Measurements from ENCODE around the gene KMT5B. TPM values are rescaled to one million over a fixed set of nuclear protein-coding genes. Genes with fewer than 3 reads are reported as not detected.

The KMT5B gene
- polyA plus RNA-seq, 2 of the 4 experiments (the other 2 are of a cell fraction), result 15.2 to 27.1 TPM

- Histone ChIP-seq H3K9me3 (peaks cover 3% of the 10 kb centered on the region; the same call in 1 of the 3 replicates), H3K4me3 (no peak overlapping the region), H3K27ac (no peak overlapping the region), H3K4me2 (no peak overlapping the region), H3K4me1 (no peaks in the 10 kb centered on the region)
- no peak for FAIRE-seq
- ATAC-seq, result no peak
- CTCF ChIA-PET, result interaction anchor here (1.5 to 3.1 kb wide), 3 partner anchors 10 to 227 kb away, joined by 3 to 18 read pairs (median 5); no protein-coding TSS in a partner anchor
- TF ChIP-seq KDM1A (IDR thresholded peaks at IDR 0.05; ENCODE audit: low read depth) (no peak), FOXS1 (CRISPR knock-in tag; IDR thresholded peaks at IDR 0.05) (no peak), EP300 (IDR thresholded peaks at IDR 0.05) (no peak), RNF2 (IDR thresholded peaks at IDR 0.05; ENCODE audit: borderline replicate concordance, low read depth) (no peak), NPAS2 (CRISPR knock-in tag; IDR thresholded peaks at IDR 0.05; ENCODE audit: borderline replicate concordance) (no peak), CTCF (IDR thresholded peaks at IDR 0.05) (no peak), HOXB5 (CRISPR knock-in tag; IDR thresholded peaks at IDR 0.05) (no peak), POLR2A (IDR thresholded peaks at IDR 0.05; ENCODE audit: low read length) (no peak), POLR2AphosphoS2 (conservative IDR thresholded peaks at IDR 0.05; ENCODE audit: low read length) (no peak), SREBF2 (IDR thresholded peaks at IDR 0.05) (no peak), NR3C1 (IDR thresholded peaks at IDR 0.05) (no peak), REST (IDR thresholded peaks at IDR 0.05) (no peak)
- WGBS (ENCODE audit: missing lambda C conversion rate), result 67% methylated on average over 5 of the region's 5 CpGs
- POLR2A ChIA-PET, result no interaction called here
- DNase-seq (ENCODE audit: low read depth in 1 of 2, low spot score in 1 of 2), result no peak
Observed at GRCh38 chr11:68221406-68221805, 8.3 kb upstream of the KMT5B start.

- no peak for FAIRE-seq
- no peak for TF ChIP-seq NR3C1 (IDR thresholded peaks at IDR 0.05)
- no peak for TF ChIP-seq ZSCAN20 (CRISPR knock-in tag; IDR thresholded peaks at IDR 0.05)
- peak; percentile 47 for TF ChIP-seq MAFK (IDR thresholded peaks at IDR 0.05; ENCODE audit: partially characterized antibody)
- CTCF ChIA-PET, result interaction anchor here (1.0 to 3.9 kb wide), 5 partner anchors 10 to 82 kb away, joined by 3 to 20 read pairs (median 5); no protein-coding TSS in a partner anchor
- H3K9me3 ChIP-seq, result no peaks in the 10 kb centered on the region
- no peak overlapping the region for H3K4me3 ChIP-seq
- peaks cover 12% of the 10 kb centered on the region for H3K4me1 ChIP-seq
- peak overlapping the region in 1 of 2 experiments; percentile 34; a peak in 1 of 6 replicates for H3K27ac ChIP-seq
- ATAC-seq, result peak; percentile 8 to 34; a peak in 3 of 6 replicates
- POLR2A ChIA-PET, result no interaction called here
- no peak overlapping the region for H3K4me2 ChIP-seq
- DNase-seq (ENCODE audit: low read depth in 1 of 2, low spot score in 1 of 2), result no peak
- WGBS (ENCODE audit: missing lambda C conversion rate), result 86% methylated on average over 17 of the region's 22 CpGs
Observed at GRCh38 chr11:68216171-68216938, 3.3 kb upstream of the KMT5B start.

- CTCF ChIA-PET, result interaction anchor here (1.0 to 3.9 kb wide), 7 partner anchors 9 to 207 kb away, joined by 3 to 20 read pairs (median 3); no protein-coding TSS in a partner anchor
- DNase-seq (ENCODE audit: low read depth in 1 of 2, low spot score in 1 of 2) (no peak), FAIRE-seq (no peak), ATAC-seq (no peak; a peak in 1 of 6 replicates)
- POLR2A ChIA-PET, result interaction anchor here (0.5 to 1.0 kb wide), 2 partner anchors 18 to 56 kb away, joined by 3 to 4 read pairs; partner anchors contain the start of gene C11orf24
- Histone ChIP-seq H3K4me2 (no peak overlapping the region), H3K4me1 (peaks cover 12% of the 10 kb centered on the region), H3K9me3 (no peaks in the 10 kb centered on the region), H3K4me3 (no peak overlapping the region), H3K27ac (peak overlapping the region in 1 of 2 experiments; percentile 34; a peak in 1 of 6 replicates)
- WGBS (ENCODE audit: missing lambda C conversion rate), result 87% methylated on average over 5 of the region's 6 CpGs
- TF ChIP-seq KDM5A (IDR thresholded peaks at IDR 0.05), result no peak
- TF ChIP-seq RFX5 (IDR thresholded peaks at IDR 0.05), result no peak
- no peak for TF ChIP-seq PBX3 (IDR thresholded peaks at IDR 0.05)
- no peak for TF ChIP-seq RCOR1 (IDR thresholded peaks at IDR 0.05; ENCODE audit: low read depth, low read length)
- TF ChIP-seq HDAC2 (IDR thresholded peaks at IDR 0.05), result no peak
- no peak for TF ChIP-seq NR3C1 (IDR thresholded peaks at IDR 0.05)
- TF ChIP-seq FOXS1 (CRISPR knock-in tag; IDR thresholded peaks at IDR 0.05), result no peak
- TF ChIP-seq USF2 (IDR thresholded peaks at IDR 0.05), result no peak
- TF ChIP-seq ZNF302 (CRISPR knock-in tag; IDR thresholded peaks at IDR 0.05), result no peak
- TF ChIP-seq E2F6 (IDR thresholded peaks at IDR 0.05; ENCODE audit: borderline replicate concordance, low read depth), result no peak
- TF ChIP-seq EP300 (IDR thresholded peaks at IDR 0.05), result no peak
- no peak for TF ChIP-seq CHD2 (IDR thresholded peaks at IDR 0.05; ENCODE audit: low read length, partially characterized antibody)
- no peak for TF ChIP-seq JUNB (IDR thresholded peaks at IDR 0.05)
Observed at GRCh38 chr11:68215524-68216170, 2.6 kb upstream of the KMT5B start.
